VCaP (cell line): ENCODE results near the gene ASB10.
A peak's percentile ranks its signal among the peaks of the same experiment; 100 is the strongest.

Experiments used
- H3K27ac ChIP-seq: fragments of 450-650 bp; 2 replicates; pipeline ENCODE4 v1.5.1; 2017
- CTCF ChIP-seq: fragments of 450-650 bp; conservative IDR thresholded peaks from 2 replicates; pipeline ENCODE4 v1.5.1; 2017; ENCODE audit warnings: mild to moderate bottlenecking, moderate library complexity

ASB10 gene

GRCh38 chr7:151168787-151169162 is 18.3 kb downstream of the ASB10 start:
- no peak overlapping the region for H3K27ac ChIP-seq
- TF ChIP-seq CTCF = no peak

GRCh38 chr7:151168003-151168786 is 18.9 kb downstream of the ASB10 start:
- H3K27ac ChIP-seq = no peak overlapping the region
- peak; percentile 90 for TF ChIP-seq CTCF

- TF ChIP-seq CTCF = no peak; the same call in 1 of the 2 replicates
- H3K27ac ChIP-seq = peak within 1 kb of the TSS; percentile 18; the same call in 1 of the 2 replicates
Observed at GRCh38 chr7:151167197-151167961, 19.7 kb downstream of the ASB10 start, which contains the start of gene GBX1. Gene GBX1 (minus strand): TSS chr7:151167694. CDS start chr7:151167548, 146 bp downstream.

GRCh38 chr7:151166629-151167196 is 20.3 kb downstream of the ASB10 start:
- H3K27ac ChIP-seq = peak overlapping the region; percentile 18; the same call in 1 of the 2 replicates
- no peak for TF ChIP-seq CTCF

GRCh38 chr7:151161757-151162156 is 25.3 kb downstream of the ASB10 start:
- no peak for TF ChIP-seq CTCF
- no peak overlapping the region for H3K27ac ChIP-seq

GRCh38 chr7:151157645-151158329 is 29.3 kb downstream of the ASB10 start:
- no peak for TF ChIP-seq CTCF
- H3K27ac ChIP-seq = no peak overlapping the region
